ELR (cell line): ENCODE results near the gene FAM133A.

Experiments
- DNase-seq: peaks from one replicate; pipeline ENCODE4 v3.0.0-alpha.2; 2015; ENCODE audit warnings: low read depth

The FAM133A gene

GRCh38 chrX:93673869-93674271, at the start of gene FAM133A:
Gene FAM133A (plus strand): TSS chrX:93674206. CDS start chrX:93709420, 35,214 bp downstream.
- no peak for DNase-seq

- DNase-seq = peak; percentile 0
Observed at GRCh38 chrX:93637591-93637990, 36.4 kb upstream of the FAM133A start.

- DNase-seq = no peak
Observed at GRCh38 chrX:93649381-93649780, 24.6 kb upstream of the FAM133A start.

- DNase-seq = no peak
Observed at GRCh38 chrX:93660575-93660974, 13.4 kb upstream of the FAM133A start.

GRCh38 chrX:93673056-93673868, 744 bp upstream of the FAM133A start, which contains the start of gene NAP1L3:
Gene NAP1L3 (minus strand): TSS chrX:93673578. CDS start chrX:93673304, 274 bp downstream.
- DNase-seq = no peak

- DNase-seq = no peak
Observed at GRCh38 chrX:93695981-93696380, 22.0 kb downstream of the FAM133A start.

- DNase-seq = no peak
Observed at GRCh38 chrX:93703701-93704100, 29.7 kb downstream of the FAM133A start.

- no peak for DNase-seq
Observed at GRCh38 chrX:93711076-93711475, 37.1 kb downstream of the FAM133A start.

GRCh38 chrX:93741811-93742210, 67.8 kb downstream of the FAM133A start:
- DNase-seq = no peak

- no peak for DNase-seq
Observed at GRCh38 chrX:93760163-93760562, 86.2 kb downstream of the FAM133A start.
